HG03432 (cell line): ENCODE data around the gene C3orf20.

ENCODE experiments used
- ATAC-seq: cut with Tn5 transposase; IDR thresholded peaks from one replicate; pipeline ENCODE4 v1.9.1; 2021; ENCODE audit warnings: mild to moderate bottlenecking, moderate library complexity; ENCODE audit not compliant: unreplicated experiment

The C3orf20 gene

DNA sequence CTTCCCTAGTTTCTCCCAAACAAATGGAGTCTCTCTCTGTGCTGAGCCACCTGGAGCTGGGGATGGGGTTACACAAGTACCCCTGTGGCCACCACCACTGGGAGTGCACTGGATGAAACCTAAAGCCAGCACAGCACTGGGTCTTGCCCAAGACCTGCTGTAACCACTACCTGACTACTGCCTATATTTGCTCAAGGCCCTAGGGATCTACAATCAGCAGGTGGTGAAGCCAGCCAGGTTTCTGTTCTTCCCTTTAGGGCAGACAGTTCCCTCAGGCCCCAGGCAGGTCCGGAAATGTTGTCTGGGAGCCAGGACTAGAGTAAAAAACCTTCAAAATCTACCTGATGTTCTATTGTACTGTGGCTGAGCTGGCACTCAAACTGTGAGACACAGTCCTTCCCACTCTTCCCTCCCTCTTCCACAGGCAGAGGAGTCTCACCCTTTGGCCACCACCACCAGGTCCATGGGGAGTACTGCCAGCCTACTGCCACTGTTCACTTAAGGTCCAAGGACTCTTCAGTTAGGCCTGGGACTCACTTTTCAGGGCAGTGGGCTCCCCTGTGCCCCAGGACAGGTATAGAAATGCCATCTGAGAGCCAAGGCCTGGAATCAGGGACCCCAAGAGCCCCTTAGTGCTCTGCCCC, 23.8 kb downstream of the C3orf20 start:
- no peak for ATAC-seq

DNA sequence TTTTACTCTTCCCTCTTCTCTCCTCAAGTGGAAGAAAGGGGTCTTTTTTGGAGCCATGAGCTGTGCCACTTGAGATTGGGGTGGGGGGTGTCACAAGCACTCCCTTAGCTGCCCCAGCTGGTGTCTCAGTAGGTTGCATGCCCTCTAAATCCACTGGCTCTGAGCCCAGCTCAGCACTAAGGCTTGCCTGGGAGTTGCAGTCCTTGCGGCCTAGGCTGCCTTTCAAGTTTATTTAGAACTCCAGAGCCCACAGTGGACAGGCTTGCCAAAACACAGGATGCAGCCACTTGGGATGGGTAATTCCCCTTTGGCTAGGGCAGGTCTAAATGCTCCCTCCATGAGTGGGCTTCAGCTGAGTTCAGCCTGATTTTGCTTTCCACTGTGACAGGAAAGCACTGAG, 24.7 kb downstream of the C3orf20 start:
- no peak for ATAC-seq

DNA sequence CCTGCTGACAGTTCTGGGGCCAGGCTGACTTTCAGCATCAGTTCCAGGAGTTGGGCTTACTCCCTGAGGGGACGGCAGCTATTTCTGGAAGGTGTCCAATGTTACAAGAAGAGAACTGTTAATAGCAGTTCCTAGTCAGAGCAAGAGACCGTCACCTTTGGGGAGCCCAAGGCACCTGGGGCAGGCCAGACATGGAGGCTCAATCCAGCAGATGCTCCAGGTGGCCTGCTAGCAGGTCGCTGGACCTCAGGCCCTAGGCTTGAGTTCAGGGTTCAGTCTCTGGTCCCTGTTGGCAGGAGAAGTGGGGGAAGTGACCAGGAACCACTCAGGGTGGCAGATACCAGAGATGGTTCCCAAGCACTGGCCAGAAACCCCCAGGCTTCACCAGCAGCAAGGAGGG, 25.9 kb downstream of the C3orf20 start:
- no peak for ATAC-seq

- no peak for ATAC-seq
Measured at GRCh38 chr3:14701676-14702075, 26.7 kb downstream of the C3orf20 start.

DNA sequence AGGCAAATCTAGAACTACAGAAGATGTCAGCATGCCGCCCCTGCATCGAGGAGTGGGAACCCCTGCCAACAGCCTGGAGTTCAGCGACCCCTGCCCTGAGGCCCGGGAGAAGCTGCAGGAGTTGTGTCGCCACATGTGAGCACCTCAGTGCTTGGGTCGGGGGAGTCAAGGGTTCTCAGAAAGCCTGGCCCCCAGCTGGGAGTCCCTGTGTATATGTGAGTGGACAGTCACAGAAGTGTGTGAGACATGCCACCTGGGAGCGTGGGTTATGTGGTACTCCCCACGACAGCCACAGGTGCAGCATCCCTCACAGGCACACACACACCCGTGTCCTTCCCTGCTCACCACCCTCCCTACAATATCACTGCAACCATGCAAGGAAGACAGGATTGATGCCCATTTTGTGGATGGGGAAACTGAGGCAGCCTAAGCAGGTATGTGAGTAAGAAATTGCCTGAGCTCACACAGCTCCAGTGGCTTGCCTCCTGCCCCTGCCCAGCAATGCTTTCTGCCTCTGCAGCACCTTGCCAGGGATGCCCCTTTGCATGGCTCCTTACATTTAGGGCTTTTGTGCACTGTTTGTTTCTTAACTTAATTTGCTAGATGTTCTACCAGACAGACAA, 28.3 kb downstream of the C3orf20 start:
- no peak for ATAC-seq

DNA sequence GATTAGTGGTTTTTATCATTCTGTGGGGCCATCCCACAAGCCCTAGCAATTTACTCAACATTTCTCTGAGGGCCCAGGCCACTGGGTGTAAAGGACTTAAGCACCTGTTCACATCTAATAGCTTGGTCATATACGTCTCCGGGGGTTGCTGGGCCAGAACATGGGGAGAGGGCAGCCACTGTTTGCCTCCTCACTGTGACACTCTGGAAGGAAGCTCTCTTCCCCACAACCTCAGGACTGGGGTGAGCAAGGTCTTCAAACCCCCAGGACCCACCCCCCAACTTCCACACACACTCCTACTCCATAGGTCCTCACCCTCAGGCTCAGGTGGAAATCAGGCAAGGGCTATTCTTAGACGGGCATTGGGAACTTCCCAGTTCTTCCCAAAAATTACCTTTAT, 28.9 kb downstream of the C3orf20 start:
- ATAC-seq, result no peak

- ATAC-seq, result no peak
Measured at GRCh38 chr3:14706096-14706495, 31.2 kb downstream of the C3orf20 start.

DNA sequence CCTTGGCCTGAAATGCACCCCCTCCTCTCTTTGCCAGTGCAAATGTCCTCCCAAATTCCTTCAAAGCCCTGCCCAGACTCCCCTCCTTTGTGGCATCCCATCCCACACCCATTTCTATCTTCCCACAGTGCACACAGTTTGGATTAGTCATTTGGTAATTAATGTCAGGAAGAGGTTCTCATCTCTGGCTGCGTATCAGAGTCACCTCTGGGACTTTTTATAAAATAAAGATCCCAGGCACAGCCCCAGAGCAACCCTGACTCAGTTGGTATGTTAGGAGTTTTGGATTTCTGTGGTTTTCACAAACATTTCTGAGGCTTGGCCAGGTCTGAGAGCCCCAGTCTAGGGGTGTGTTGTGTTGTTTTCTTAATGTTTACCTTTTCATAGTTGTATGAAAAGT, 41.6 kb downstream of the C3orf20 start:
- no peak for ATAC-seq

GRCh38 chr3:14717307-14717706, 42.4 kb downstream of the C3orf20 start:
- no peak for ATAC-seq

GRCh38 chr3:14718539-14718938, 43.6 kb downstream of the C3orf20 start:
- peak; percentile 47 for ATAC-seq

DNA sequence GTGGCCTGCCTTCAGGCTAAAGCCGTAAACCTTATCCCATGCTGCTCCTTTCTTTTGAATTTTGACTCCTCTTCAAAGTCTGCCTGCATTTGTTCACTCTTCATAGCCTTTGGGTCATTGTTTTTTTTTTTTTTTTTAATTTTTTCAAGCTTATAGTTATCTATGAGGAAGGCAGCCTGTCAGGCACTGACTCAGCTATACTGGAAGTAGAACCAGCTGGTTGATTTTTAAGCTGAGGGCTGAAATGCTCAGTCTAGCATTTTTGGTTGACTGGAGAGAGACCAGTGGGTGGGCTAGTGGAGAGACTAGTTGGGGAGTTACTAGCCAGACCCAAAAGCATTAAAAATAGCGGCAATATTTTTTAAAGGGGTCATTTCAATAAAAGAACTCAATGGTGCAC, 44.1 kb downstream of the C3orf20 start:
- no peak for ATAC-seq

GRCh38 chr3:14721126-14721864, 46.4 kb downstream of the C3orf20 start:
- ATAC-seq, result no peak

- ATAC-seq, result no peak
Measured at GRCh38 chr3:14725013-14725412, 50.1 kb downstream of the C3orf20 start.

- ATAC-seq, result no peak
Measured at GRCh38 chr3:14725564-14726440, 50.9 kb downstream of the C3orf20 start.

GRCh38 chr3:14726441-14726780, 51.5 kb downstream of the C3orf20 start:
- ATAC-seq, result no peak

GRCh38 chr3:14728113-14728512, 53.2 kb downstream of the C3orf20 start:
- ATAC-seq, result no peak

DNA sequence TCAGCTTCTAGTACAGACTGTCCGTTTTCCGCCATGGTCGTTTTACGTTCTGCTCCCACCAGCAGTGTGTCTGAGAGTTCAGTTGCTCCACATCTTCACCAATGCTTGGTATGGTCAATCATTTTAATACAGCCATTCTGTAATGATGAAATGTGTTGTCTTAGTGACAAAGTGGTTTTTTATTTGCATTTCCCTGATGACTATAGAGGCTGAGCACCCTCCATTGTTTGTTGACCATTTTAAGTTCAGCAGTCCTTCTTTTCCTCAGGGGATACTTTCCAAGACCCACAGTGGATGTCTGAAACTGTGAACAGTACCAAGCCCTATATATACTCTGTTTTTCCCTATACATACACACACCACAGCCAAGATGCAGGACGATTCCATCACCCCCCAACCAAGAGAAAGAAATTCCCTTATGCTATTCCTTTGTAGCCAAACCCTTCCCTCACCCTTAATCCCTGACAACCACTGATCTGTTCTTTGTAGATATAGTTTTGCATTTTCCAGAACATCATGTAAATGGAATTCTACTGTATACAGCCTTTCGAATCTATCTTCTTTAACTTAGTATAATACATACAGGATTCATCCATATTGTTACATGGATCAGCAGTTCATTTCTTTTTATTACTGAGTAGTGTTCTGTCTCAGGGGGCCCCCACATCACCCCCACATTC, 55.9 kb downstream of the C3orf20 start:
- no peak for ATAC-seq

- ATAC-seq, result no peak
Measured at GRCh38 chr3:14740983-14741382, 66.0 kb downstream of the C3orf20 start.

DNA sequence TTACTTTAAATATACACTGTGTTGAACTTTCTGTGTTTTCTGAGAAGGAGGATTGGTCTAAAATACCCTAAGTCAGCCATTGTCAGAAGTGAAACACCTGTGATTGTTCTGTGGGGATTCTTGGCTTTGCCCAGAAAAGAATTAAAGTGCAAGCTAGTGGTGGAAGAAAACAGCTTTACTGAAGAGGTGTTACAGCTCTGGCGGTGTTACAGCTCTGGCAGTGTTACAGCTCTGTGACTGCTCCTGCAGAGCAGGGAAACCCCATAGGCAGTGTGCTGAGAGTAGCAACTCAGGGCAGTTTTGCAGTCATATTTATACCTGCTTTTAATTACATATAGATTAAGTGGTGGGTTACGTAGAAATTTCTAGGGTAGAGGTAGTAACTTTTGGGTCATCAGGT, 66.6 kb downstream of the C3orf20 start:
- ATAC-seq, result no peak

- no peak for ATAC-seq
Measured at GRCh38 chr3:14744556-14744955, 69.6 kb downstream of the C3orf20 start.

- no peak for ATAC-seq
Measured at GRCh38 chr3:14750650-14751049, 75.7 kb downstream of the C3orf20 start.
